GM18505 (cell line): Measurements from ENCODE around the gene ST3GAL4.

ENCODE experiments used
- ATAC-seq: cut with Tn5 transposase; IDR thresholded peaks from one replicate; pipeline ENCODE4 v1.9.1; 2021; ENCODE audit not compliant: unreplicated experiment
- POLR2A ChIP-seq: IDR thresholded peaks from 4 replicates; pipeline ENCODE4 v1.6.1; 2011; ENCODE audit warnings: borderline replicate concordance; ENCODE audit not compliant: insufficient read depth, insufficient read length; ENCODE audit errors: extremely low read depth

ST3GAL4 gene

DNA sequence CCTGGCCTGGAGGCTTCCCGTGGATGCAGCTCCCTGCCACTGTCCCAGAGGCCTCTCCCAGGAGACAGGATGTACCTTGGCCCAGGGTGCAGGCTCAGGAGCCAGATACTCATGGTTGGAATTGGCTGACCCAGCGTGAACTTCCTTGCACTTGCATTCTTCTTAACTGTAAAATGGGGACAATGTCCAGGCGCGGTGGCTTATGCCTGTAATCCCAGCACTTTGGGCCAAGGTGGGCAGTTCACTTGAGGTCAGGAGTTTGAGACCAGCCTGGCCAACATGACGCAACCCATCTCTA, 20.1 kb upstream of the ST3GAL4 start:
- TF ChIP-seq POLR2A: no peak
- ATAC-seq: no peak

DNA sequence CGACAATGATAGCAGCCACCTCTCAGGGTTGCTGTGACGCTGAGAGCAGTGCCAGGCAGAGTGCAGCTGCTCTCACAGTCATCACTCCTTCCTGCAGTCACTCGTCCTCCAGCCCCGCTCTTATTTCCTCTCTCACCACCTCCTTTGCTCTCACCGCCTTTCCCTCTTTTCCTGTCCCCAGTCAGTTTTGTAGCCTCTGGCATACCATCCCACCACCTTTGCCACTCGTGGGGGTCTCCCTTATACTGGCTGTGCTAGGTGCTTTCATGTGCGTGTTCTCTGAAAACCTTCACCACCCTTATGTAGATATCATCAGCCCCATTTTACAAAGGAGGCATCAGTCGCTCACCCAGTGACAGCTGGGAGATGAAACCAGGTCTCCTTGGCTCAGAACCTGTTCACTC, 19.3 kb upstream of the ST3GAL4 start:
- no peak for ATAC-seq

DNA sequence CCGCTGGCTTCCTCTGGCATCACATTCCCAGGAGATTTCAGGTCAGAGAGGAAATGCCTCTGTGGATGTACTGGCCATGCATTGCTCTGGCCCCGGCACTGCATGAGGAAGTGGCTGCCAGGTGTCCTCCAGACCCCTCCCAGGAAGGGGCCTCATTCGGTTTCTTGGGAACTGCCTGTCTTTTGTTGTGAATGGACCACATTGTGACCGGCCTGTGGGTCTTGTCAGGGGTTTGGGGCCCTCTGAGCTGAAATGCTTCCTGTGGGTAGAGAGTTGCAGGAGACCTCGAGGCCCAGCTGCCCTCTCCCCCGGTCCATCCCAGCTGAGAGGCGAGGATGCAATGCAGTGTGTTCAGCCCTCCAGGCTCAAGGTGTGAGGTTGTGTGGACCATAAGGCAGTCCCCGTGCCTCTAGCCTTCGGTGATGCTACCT, 18.8 kb upstream of the ST3GAL4 start:
- TF ChIP-seq POLR2A: no peak

More for the DNA sequence above, 19.3 kb upstream of the ST3GAL4 start:
- TF ChIP-seq POLR2A: no peak

DNA sequence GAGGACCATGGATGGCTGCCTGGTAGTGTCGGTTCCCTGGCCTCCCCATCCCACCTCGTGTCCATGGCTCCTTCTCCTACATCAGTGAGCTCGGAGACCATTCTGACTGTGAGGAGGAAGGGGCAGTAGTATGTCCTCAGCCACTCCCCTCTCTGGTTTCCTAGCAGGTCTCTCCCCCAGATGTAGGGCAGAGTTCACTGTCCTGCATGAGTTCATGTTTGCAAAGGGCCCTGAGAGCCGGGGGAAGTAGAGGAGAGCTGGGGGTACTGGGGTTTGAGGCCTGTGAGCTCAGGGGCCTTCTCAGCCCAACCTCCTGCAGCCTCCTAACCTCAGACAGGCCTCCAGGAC, 18.4 kb upstream of the ST3GAL4 start:
- TF ChIP-seq POLR2A: no peak
- ATAC-seq: no peak

More for the DNA sequence above, 18.8 kb upstream of the ST3GAL4 start:
- no peak for ATAC-seq

DNA sequence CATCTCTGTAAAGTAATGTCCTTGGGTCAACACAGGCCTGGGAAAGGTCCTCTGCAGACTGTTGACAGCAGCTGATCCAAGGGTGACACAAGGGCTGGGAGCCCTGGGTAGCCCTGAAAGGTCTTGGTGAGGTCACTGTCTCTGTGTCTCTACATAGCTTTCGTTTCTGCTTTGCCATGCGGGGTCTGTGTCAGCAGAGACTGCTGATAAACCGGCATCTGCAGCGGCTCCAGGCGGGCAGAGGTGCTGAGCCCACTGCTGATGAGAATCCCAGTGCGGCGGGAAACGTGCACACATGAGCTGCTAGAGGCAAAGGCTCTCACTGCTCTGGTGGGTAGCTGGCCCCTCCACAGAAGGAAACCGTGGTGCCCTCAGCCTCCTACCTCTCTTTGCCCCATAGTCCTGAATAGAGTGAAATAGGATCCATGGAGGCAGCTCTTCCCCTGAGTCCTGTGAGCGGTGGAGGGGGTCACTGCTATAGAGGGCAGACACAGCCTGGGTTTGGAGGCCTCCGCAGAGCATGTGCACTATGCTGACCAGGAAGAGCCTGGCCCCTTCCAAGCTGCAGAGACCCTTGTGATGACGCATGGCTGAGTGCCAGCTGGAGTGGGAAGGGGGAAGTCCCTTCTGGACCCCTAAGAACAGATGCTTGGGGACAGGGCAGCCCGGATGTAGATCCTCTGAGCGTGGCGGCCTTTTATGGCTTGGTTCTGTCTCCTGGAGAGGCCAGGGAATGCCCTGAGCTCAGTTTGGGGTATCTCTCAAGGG, 17.8 kb upstream of the ST3GAL4 start:
- TF ChIP-seq POLR2A: no peak
- no peak for ATAC-seq

DNA sequence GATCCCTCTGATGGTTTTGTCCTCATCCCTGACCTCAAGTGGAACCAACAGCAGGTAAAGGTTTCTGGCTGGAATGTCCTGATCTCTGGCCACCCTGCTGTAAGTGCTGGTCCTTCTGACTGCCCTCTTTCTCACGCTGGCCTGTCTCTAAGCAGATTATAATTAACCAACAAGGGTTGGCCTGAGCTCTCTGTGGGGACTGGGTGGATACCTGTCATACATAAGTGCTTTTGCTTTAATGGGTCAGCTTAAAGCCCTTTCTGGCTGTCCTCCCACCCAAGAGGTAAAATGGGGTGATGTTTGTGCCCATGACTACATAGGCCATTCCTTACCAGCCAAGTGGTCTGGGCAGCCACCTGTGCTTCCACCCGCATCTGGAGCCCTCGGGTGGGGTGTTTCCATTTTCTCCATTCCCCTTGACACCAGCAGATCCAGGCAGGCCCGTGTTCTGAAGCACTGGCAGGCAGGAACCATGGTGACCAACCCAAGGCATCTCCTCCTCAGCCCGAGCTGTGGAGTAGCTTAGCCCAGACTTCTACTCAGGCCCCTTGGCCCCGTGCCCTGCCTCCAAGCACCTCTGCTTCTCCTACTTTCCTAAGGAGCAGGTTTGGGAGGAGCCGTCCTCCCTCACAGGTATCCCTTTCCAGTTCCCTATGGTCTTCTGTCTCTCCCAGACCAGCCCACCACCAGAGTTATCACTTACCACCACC, 17.0 kb upstream of the ST3GAL4 start:
- TF ChIP-seq POLR2A: no peak
- ATAC-seq: no peak

DNA sequence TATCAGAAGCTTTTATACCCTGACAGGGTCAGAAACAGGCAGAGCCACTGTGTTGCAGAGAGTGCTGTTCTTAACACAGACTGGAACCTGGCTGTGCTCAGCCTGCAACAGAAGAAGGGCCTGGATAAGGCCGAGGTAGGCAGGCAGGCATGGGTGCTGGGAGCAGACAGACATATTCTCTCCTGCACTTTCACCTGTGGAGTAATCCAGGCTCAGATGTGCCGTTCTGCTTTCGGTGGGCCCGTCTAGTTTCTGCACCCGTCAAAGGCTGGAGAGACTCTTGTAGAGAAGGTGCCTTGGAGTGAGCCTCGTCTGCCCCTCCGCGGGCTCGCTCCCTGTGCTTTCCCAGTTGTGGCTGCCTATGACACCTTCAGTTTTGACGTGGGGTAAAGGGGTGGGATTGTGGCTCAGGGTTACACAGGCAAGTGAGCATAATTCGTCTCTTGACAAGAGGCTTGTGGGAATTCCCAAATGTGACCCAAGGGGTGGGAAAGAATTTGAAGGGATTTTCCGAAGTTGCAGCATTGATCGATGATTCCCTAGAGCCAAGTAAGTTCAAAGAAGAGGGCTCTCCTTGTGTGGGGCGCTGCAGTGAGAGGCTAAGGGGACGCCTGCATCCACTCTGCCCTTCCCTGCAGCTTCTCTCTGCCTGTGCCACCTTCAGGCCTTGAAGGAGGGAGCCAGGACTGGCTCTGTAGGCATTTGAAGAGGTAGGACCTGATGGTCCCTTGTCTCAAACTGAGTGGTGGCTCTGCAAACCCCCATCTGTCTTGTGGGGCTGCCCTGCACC, 16.2 kb upstream of the ST3GAL4 start:
- ATAC-seq: no peak
- TF ChIP-seq POLR2A: no peak

DNA sequence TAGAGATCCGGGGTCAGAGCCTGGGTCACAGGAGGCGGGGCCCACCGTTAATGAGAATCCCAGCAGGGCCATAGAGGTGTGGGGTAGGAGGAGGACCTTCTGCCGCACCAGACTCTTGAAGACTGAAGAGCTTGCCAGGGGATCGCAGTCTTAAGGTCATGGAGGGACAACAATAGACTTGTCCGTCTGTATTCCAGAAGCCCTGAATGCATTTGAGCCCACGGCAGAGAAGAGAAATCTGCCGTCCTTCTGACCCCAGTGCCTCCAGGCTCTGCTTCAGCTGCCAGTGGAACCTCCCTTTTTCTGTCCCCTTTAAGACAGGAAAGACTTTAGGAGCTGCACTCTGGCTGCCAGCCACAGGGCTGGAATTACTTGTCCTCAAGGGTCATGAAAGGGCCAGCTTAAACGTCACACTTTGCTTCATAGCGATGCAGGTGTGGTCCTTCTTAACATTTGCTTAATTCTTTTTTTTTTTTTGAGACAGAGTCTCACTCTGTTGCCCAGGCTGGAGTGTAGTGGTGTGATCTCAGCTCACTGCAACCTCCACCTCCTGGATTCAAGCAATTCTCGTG, 15.5 kb upstream of the ST3GAL4 start:
- no peak for ATAC-seq
- TF ChIP-seq POLR2A: no peak

DNA sequence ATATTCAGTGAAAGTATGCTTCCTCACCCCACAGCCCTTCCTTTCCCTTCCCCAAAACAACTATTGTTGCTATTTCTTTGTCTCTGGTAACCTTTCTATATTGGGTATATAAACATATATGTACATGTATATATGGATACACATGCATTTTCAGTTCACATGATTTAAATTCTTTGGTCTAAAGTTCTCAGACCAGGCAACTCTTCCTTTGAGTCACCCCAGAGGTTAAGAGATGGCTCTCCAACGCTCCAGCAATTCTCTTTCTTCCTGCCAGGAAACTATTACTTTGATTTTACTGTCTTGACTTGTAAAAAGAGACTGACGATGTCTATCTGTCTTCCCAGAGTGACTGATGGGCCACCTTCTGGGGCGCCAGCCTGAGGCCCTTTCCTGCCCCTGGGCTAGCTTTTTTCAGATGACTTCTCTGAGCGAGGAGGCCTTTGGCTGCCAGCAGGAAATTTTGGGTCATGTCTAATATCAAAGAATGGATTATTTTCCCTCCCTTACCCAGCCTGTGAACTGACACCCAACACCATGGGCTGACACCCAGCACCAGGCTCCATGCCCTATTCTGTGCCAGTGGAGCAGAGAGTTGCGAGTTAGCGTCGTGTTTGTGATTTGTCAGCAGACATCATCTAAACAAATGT, 14.4 kb upstream of the ST3GAL4 start:
- no peak for TF ChIP-seq POLR2A
- ATAC-seq: no peak

DNA sequence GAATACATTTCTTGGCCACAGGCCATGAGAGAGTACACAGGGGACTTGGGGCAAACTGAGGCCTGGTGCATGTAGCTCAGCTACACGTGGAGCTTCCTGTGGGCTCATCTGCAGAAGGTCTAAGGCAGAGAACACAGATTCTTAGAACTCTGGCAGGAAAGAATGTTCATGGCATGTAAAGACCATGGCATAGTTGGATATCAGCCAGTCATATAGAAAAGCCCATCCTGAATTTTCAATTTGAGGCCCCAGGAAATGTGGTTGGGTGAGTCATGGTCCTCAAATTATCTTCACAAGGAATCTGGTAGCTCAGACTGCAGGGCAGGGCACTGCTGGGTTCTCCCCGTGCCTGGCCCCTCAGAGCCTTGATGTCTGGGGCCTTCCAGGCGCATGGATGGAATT, 13.7 kb upstream of the ST3GAL4 start:
- no peak for TF ChIP-seq POLR2A
- no peak for ATAC-seq

DNA sequence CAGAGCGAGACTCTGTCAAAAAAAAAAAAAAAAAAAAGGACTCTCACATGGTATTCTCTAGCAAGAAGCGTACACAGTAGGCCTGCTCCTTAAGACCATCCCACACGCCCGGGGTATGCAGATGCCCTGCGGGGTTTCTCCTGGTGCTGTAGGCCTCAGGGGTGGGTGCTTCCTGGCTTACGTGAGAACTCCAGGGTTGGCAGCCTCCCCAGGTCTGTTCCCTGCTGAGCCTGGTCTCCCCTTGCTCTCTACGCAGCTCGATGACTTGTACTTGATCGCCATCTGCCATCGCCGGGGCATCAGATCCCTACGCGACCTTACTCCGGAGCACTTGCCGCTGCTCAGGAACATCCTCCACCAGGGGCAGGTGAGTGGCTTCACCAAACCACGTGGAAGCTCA, 12.4 kb upstream of the ST3GAL4 start:
- no peak for ATAC-seq
- no peak for TF ChIP-seq POLR2A

DNA sequence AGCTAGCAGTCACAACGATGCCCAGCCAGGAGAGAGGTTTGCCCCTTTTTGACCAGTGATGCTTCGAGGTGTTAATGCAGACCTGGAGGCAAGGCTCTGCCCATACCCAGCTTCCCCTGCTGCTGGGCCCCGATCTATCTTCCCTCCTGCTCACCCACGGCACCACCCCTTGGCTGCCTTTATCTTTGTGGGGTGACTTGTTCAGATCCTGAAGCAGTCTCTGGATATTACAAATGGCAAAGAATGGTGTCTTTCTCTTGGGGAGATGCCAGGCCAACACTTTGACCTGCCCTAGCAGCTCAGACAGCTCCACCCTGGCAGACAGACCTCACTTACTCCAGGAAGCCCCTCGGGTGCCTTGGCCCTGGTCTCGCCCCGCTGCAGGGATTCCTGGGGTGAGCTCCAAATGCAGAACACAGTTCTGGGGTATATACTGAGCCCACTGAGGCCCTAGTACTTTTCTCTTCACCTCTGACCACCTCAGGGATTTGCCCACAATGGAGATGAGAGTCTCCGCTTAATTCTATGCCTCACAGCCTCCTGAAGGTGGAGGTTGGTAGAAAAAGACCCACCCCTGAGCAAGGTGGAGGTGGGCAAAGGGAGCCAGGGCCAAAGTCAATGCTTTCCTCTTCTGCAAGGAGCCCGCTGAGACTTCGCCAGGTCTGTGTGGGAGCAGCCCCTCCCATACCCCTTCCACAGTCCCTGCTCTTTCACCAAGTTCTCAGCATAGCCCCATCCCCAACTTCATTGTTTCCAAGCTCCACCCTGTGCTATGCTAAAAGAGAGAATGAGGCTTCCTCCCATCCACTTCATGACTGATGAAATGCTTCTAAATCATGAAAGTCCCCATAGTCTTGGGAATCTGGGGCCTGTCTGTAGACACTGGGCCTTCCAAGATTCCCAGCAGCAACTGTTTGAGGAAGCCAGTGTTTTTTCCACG, 11.1 kb upstream of the ST3GAL4 start:
- no peak for TF ChIP-seq POLR2A
- no peak for ATAC-seq

DNA sequence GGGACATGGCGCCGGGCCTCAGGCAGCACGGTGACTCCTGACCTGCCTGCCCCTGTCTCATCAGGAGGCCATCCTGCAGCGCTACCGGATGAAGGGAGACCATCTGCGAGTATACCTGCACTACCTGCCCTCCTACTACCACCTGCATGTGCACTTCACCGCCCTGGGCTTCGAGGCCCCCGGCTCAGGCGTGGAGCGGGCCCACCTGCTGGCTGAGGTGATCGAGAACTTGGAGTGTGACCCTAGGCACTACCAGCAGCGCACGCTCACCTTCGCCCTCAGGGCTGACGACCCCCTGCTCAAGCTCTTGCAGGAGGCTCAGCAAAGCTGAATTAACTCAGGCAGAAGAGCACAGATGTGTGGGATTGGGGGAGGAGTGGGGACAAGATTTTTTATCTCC, 10.2 kb upstream of the ST3GAL4 start:
- TF ChIP-seq POLR2A: no peak
- no peak for ATAC-seq
